OCI-LY1 (cell line): Measurements from ENCODE around the gene WHRN.

Source experiments
- H2AFZ ChIP-seq: fragments of 200-600 bp; sonication (generic), shearing (Covaris generic); 2 replicates; pipeline ENCODE4 v1.6.0; 2014; ENCODE audit warnings: antibody characterized with exemption, mild to moderate bottlenecking, low read length
- H3F3A ChIP-seq: fragments of 200-600 bp; sonication (generic), shearing (Covaris generic); 2 replicates; pipeline ENCODE4 v1.6.0; 2014; ENCODE audit warnings: mild to moderate bottlenecking, antibody characterized with exemption, low read length, moderate library complexity; ENCODE audit not compliant: insufficient read depth
- H3K27ac ChIP-seq: fragments of 200-600 bp; sonication (generic); 2 replicates; pipeline ENCODE4 v1.5.1; 2014; ENCODE audit warnings: low read length, mixed run types, mild to moderate bottlenecking, low read depth; ENCODE audit not compliant: poor library complexity, severe bottlenecking
- H3K27me3 ChIP-seq: fragments of 200-600 bp; sonication (generic); 2 replicates; pipeline ENCODE4 v1.6.0; 2014; ENCODE audit warnings: antibody characterized with exemption, mild to moderate bottlenecking, low read length, moderate library complexity; ENCODE audit not compliant: insufficient read depth
- H3K36me3 ChIP-seq: fragments of 200-600 bp; sonication (generic); 2 replicates; pipeline ENCODE4 v1.6.1; 2014; ENCODE audit warnings: mild to moderate bottlenecking, antibody characterized with exemption, low read length, moderate library complexity, mixed read lengths; ENCODE audit not compliant: insufficient read depth
- H3K4me1 ChIP-seq: fragments of 200-600 bp; sonication (generic); 2 replicates; pipeline ENCODE4 v1.5.1; 2014; ENCODE audit warnings: mild to moderate bottlenecking, low read length, moderate library complexity; ENCODE audit not compliant: insufficient read depth, severe bottlenecking
- H3K4me2 ChIP-seq: fragments of 200-600 bp; sonication (generic), shearing (Covaris generic); 2 replicates; pipeline ENCODE4 v1.6.1; 2014; ENCODE audit warnings: low read length
- H3K4me3 ChIP-seq: fragments of 200-600 bp; sonication (generic); 2 replicates; pipeline ENCODE4 v1.5.1; 2014; ENCODE audit warnings: low read length, low read depth, mild to moderate bottlenecking, mixed read lengths; ENCODE audit not compliant: poor library complexity, severe bottlenecking
- H3K79me2 ChIP-seq: fragments of 200-600 bp; shearing (Covaris generic); 2 replicates; pipeline ENCODE4 v1.6.1; 2016; ENCODE audit warnings: mixed run types, low read length, mixed read lengths; ENCODE audit not compliant: insufficient read depth
- H3K9ac ChIP-seq: fragments of 200-600 bp; sonication (generic), shearing (Covaris generic); 2 replicates; pipeline ENCODE4 v1.6.1; 2014; ENCODE audit warnings: mild to moderate bottlenecking, low read length, mixed read lengths
- H3K9me2 ChIP-seq: fragments of 200-600 bp; sonication (generic), shearing (Covaris generic); 2 replicates; pipeline ENCODE4 v1.6.1; 2014; ENCODE audit warnings: low read depth, mild to moderate bottlenecking, low read length, mixed read lengths
- H3K9me3 ChIP-seq: fragments of 200-600 bp; shearing (Covaris generic); 2 replicates; pipeline ENCODE4 v1.6.1; 2014; ENCODE audit warnings: low read length, mixed read lengths
- H4K20me1 ChIP-seq: fragments of 200-600 bp; sonication (generic), shearing (Covaris generic); 2 replicates; pipeline ENCODE4 v1.6.0; 2016; ENCODE audit warnings: mild to moderate bottlenecking, low read length; ENCODE audit not compliant: insufficient read depth
- CTCF ChIP-seq: fragments of 200-600 bp; sonication (generic), shearing (Covaris generic); IDR thresholded peaks from 2 replicates; pipeline ENCODE4 v1.5.1; 2017; ENCODE audit warnings: mild to moderate bottlenecking, antibody characterized with exemption, low read length, moderate library complexity, mixed read lengths
- EZH2 ChIP-seq: fragments of 200-600 bp; sonication (generic), shearing (Covaris generic); IDR thresholded peaks from 2 replicates; pipeline ENCODE4 v1.8.0; 2017; ENCODE audit warnings: borderline replicate concordance, mixed run types, mild to moderate bottlenecking, antibody characterized with exemption, low read length, moderate library complexity, mixed read lengths

Gene WHRN

DNA sequence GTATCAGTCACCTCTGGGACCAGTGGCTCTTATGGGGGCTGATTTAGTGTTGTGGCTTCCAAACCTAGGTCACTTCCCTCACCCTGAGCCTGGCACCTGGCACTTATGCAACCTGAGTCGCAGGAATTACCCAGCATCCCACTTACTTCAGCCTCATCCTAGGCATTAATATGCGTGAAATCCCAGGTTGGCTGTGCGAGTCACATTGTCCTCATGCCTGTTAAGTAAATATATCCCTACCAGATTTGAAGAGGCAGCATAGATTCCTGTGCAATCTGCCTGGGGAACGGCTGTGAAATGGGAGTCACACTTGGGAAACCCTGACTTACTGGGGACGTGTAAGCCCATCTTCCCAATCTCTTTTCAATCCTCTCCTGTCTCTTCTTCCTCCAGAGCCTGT, 74.8 kb downstream of the WHRN start:
- Histone ChIP-seq H3K9ac (no peak overlapping the region), H3K9me3 (no peaks in the 10 kb centered on the region), H3K9me2 (no peaks in the 10 kb centered on the region), H4K20me1 (no peaks in the 10 kb centered on the region), H3K4me2 (no peak overlapping the region), H3K36me3 (no peaks in the 10 kb centered on the region), H3K27me3 (peaks cover 3% of the 10 kb centered on the region; the same call in 1 of the 2 replicates), H3K4me1 (no peaks in the 10 kb centered on the region), H3F3A (no peaks in the 10 kb centered on the region), H2AFZ (no peak overlapping the region), H3K4me3 (no peak overlapping the region), H3K79me2 (no peaks in the 10 kb centered on the region), H3K27ac (no peak overlapping the region)
- TF ChIP-seq CTCF (no peak), EZH2 (no peak)

GRCh38 chr9:114429488-114429887, 75.8 kb downstream of the WHRN start:
- Histone ChIP-seq H3K36me3 (no peaks in the 10 kb centered on the region), H2AFZ (no peak overlapping the region), H3K27ac (no peak overlapping the region), H3K9me2 (no peaks in the 10 kb centered on the region), H3K27me3 (peaks cover 3% of the 10 kb centered on the region; the same call in 1 of the 2 replicates), H3K4me2 (no peak overlapping the region), H3K4me1 (no peaks in the 10 kb centered on the region), H3K4me3 (no peak overlapping the region), H4K20me1 (no peaks in the 10 kb centered on the region), H3F3A (no peaks in the 10 kb centered on the region), H3K9ac (no peak overlapping the region), H3K9me3 (no peaks in the 10 kb centered on the region), H3K79me2 (no peaks in the 10 kb centered on the region)
- TF ChIP-seq EZH2 (no peak), CTCF (no peak)

GRCh38 chr9:114428466-114428865, 76.8 kb downstream of the WHRN start:
- H2AFZ ChIP-seq = no peak overlapping the region
- H3K27ac ChIP-seq = no peak overlapping the region
- H3K4me2 ChIP-seq = no peak overlapping the region
- H3F3A ChIP-seq = no peaks in the 10 kb centered on the region
- no peak for TF ChIP-seq EZH2
- no peak for TF ChIP-seq CTCF
- no peak overlapping the region for H3K4me3 ChIP-seq
- no peaks in the 10 kb centered on the region for H3K9me2 ChIP-seq
- no peaks in the 10 kb centered on the region for H3K4me1 ChIP-seq
- no peaks in the 10 kb centered on the region for H3K9me3 ChIP-seq
- no peaks in the 10 kb centered on the region for H3K36me3 ChIP-seq
- no peaks in the 10 kb centered on the region for H4K20me1 ChIP-seq
- peaks cover 3% of the 10 kb centered on the region; the same call in 1 of the 2 replicates for H3K27me3 ChIP-seq
- H3K9ac ChIP-seq = no peak overlapping the region
- H3K79me2 ChIP-seq = no peaks in the 10 kb centered on the region
